ENCODE data around the gene AOC1.

The AOC1 gene

GRCh38 chr7:150858236-150859197, 6.2 kb downstream of the AOC1 start:
- H3K4me3 ChIP-seq = no peak overlapping the region
- TF ChIP-seq POLR2AphosphoS5 (IDR thresholded peaks at IDR 0.05; ENCODE audit: borderline replicate concordance, low read depth, low read length) (no peak), FOXP2 (optimal IDR thresholded peaks at IDR 0.05; ENCODE audit: control extremely low read depth, extremely low read length, insufficient read depth) (no peak), EZH2 (IDR thresholded peaks at IDR 0.05) (no peak)
- H3K27ac ChIP-seq = no peak overlapping the region
- DNase-seq (ENCODE audit: low read depth, low spot score) = no peak
- no peaks in the 10 kb centered on the region for H3K9me3 ChIP-seq (ENCODE audit: low read depth, low read length)
- H3K36me3 ChIP-seq (ENCODE audit: insufficient read depth, low read length) = no peaks in the 10 kb centered on the region
- no peak overlapping the region for H3K9ac ChIP-seq (ENCODE audit: insufficient read length)

GRCh38 chr7:150860291-150860977, 8.1 kb downstream of the AOC1 start:
- Histone ChIP-seq H3K27ac (no peak overlapping the region), H3K36me3 (ENCODE audit: insufficient read depth, low read length) (no peaks in the 10 kb centered on the region), H3K9ac (ENCODE audit: insufficient read length) (no peak overlapping the region), H3K9me3 (ENCODE audit: low read depth, low read length) (no peaks in the 10 kb centered on the region), H3K4me3 (no peak overlapping the region)
- TF ChIP-seq FOXP2 (optimal IDR thresholded peaks at IDR 0.05; ENCODE audit: control extremely low read depth, extremely low read length, insufficient read depth) (no peak), POLR2AphosphoS5 (IDR thresholded peaks at IDR 0.05; ENCODE audit: borderline replicate concordance, low read depth, low read length) (no peak), EZH2 (IDR thresholded peaks at IDR 0.05) (no peak)
- no peak for DNase-seq (ENCODE audit: low read depth, low spot score)

GRCh38 chr7:150860978-150861295, 8.6 kb downstream of the AOC1 start:
- no peak overlapping the region for H3K27ac ChIP-seq
- H3K9ac ChIP-seq (ENCODE audit: insufficient read length) = no peak overlapping the region
- H3K9me3 ChIP-seq (ENCODE audit: low read depth, low read length) = no peaks in the 10 kb centered on the region
- H3K4me3 ChIP-seq = no peak overlapping the region
- no peaks in the 10 kb centered on the region for H3K36me3 ChIP-seq (ENCODE audit: insufficient read depth, low read length)
- no peak for DNase-seq (ENCODE audit: low read depth, low spot score)
- TF ChIP-seq FOXP2 (optimal IDR thresholded peaks at IDR 0.05; ENCODE audit: control extremely low read depth, extremely low read length, insufficient read depth) = no peak
- no peak for TF ChIP-seq POLR2AphosphoS5 (IDR thresholded peaks at IDR 0.05; ENCODE audit: borderline replicate concordance, low read depth, low read length)
- TF ChIP-seq EZH2 (IDR thresholded peaks at IDR 0.05) = no peak

- Histone ChIP-seq H3K36me3 (ENCODE audit: insufficient read depth, low read length) (no peaks in the 10 kb centered on the region), H3K4me3 (no peak overlapping the region), H3K9me3 (ENCODE audit: low read depth, low read length) (no peaks in the 10 kb centered on the region), H3K9ac (ENCODE audit: insufficient read length) (no peak overlapping the region), H3K27ac (no peak overlapping the region)
- TF ChIP-seq POLR2AphosphoS5 (IDR thresholded peaks at IDR 0.05; ENCODE audit: borderline replicate concordance, low read depth, low read length) (no peak), FOXP2 (optimal IDR thresholded peaks at IDR 0.05; ENCODE audit: control extremely low read depth, extremely low read length, insufficient read depth) (no peak), EZH2 (IDR thresholded peaks at IDR 0.05) (no peak)
- no peak for DNase-seq (ENCODE audit: low read depth, low spot score)
Observed at GRCh38 chr7:150862356-150862755, 10.0 kb downstream of the AOC1 start.

- Histone ChIP-seq H3K36me3 (ENCODE audit: insufficient read depth, low read length) (no peaks in the 10 kb centered on the region), H3K9ac (ENCODE audit: insufficient read length) (no peak overlapping the region), H3K4me3 (no peak overlapping the region), H3K27ac (no peak overlapping the region), H3K9me3 (ENCODE audit: low read depth, low read length) (no peaks in the 10 kb centered on the region)
- no peak for DNase-seq (ENCODE audit: low read depth, low spot score)
- TF ChIP-seq EZH2 (IDR thresholded peaks at IDR 0.05) (no peak), FOXP2 (optimal IDR thresholded peaks at IDR 0.05; ENCODE audit: control extremely low read depth, extremely low read length, insufficient read depth) (no peak), POLR2AphosphoS5 (IDR thresholded peaks at IDR 0.05; ENCODE audit: borderline replicate concordance, low read depth, low read length) (no peak)
Observed at GRCh38 chr7:150863946-150864345, 11.6 kb downstream of the AOC1 start.

- no peak for DNase-seq (ENCODE audit: low read depth, low spot score)
- Histone ChIP-seq H3K9ac (ENCODE audit: insufficient read length) (no peak overlapping the region), H3K36me3 (ENCODE audit: insufficient read depth, low read length) (no peaks in the 10 kb centered on the region), H3K27ac (no peak overlapping the region), H3K9me3 (ENCODE audit: low read depth, low read length) (no peaks in the 10 kb centered on the region), H3K4me3 (no peak overlapping the region)
- no peak for TF ChIP-seq POLR2AphosphoS5 (IDR thresholded peaks at IDR 0.05; ENCODE audit: borderline replicate concordance, low read depth, low read length)
- TF ChIP-seq FOXP2 (optimal IDR thresholded peaks at IDR 0.05; ENCODE audit: control extremely low read depth, extremely low read length, insufficient read depth) = no peak
- no peak for TF ChIP-seq EZH2 (IDR thresholded peaks at IDR 0.05)
Observed at GRCh38 chr7:150866932-150867564, 14.7 kb downstream of the AOC1 start.

GRCh38 chr7:150867605-150868004, 15.3 kb downstream of the AOC1 start:
- no peak overlapping the region for H3K27ac ChIP-seq
- H3K9ac ChIP-seq (ENCODE audit: insufficient read length) = no peak overlapping the region
- H3K4me3 ChIP-seq = no peak overlapping the region
- no peaks in the 10 kb centered on the region for H3K36me3 ChIP-seq (ENCODE audit: insufficient read depth, low read length)
- no peaks in the 10 kb centered on the region for H3K9me3 ChIP-seq (ENCODE audit: low read depth, low read length)
- no peak for DNase-seq (ENCODE audit: low read depth, low spot score)
- TF ChIP-seq FOXP2 (optimal IDR thresholded peaks at IDR 0.05; ENCODE audit: control extremely low read depth, extremely low read length, insufficient read depth) = no peak
- no peak for TF ChIP-seq EZH2 (IDR thresholded peaks at IDR 0.05)
- TF ChIP-seq POLR2AphosphoS5 (IDR thresholded peaks at IDR 0.05; ENCODE audit: borderline replicate concordance, low read depth, low read length) = no peak

- no peak overlapping the region for H3K4me3 ChIP-seq
- TF ChIP-seq FOXP2 (optimal IDR thresholded peaks at IDR 0.05; ENCODE audit: control extremely low read depth, extremely low read length, insufficient read depth) (no peak), EZH2 (IDR thresholded peaks at IDR 0.05) (no peak), POLR2AphosphoS5 (IDR thresholded peaks at IDR 0.05; ENCODE audit: borderline replicate concordance, low read depth, low read length) (no peak)
- no peak overlapping the region for H3K9ac ChIP-seq (ENCODE audit: insufficient read length)
- no peaks in the 10 kb centered on the region for H3K9me3 ChIP-seq (ENCODE audit: low read depth, low read length)
- no peak overlapping the region for H3K27ac ChIP-seq
- DNase-seq (ENCODE audit: low read depth, low spot score) = no peak
- H3K36me3 ChIP-seq (ENCODE audit: insufficient read depth, low read length) = no peaks in the 10 kb centered on the region
Observed at GRCh38 chr7:150869467-150869866, 17.1 kb downstream of the AOC1 start.

All from SK-N-MC (cell line).